Trophoblast cell (in vitro differentiated cells and primary cell): ENCODE measurements around the gene TNNT1.

ENCODE experiments used
- DNase-seq, 2 donors: peaks; one replicate each; pipeline ENCODE4 v3.0.0-alpha.2; 2016
- H2AFZ ChIP-seq: 2 replicates; pipeline ENCODE4 v1.6.1; 2013; ENCODE audit warnings: low read length, moderate library complexity, mild to moderate bottlenecking; ENCODE audit not compliant: insufficient read depth, poor library complexity
- H2AK5ac ChIP-seq: 2 replicates; pipeline ENCODE4 v1.6.1; 2013; ENCODE audit warnings: mild to moderate bottlenecking, low read length
- H2BK120ac ChIP-seq: 2 replicates; pipeline ENCODE4 v1.6.1; 2013; ENCODE audit warnings: low read length, mild to moderate bottlenecking, moderate library complexity; ENCODE audit not compliant: insufficient read depth, poor library complexity
- H2BK12ac ChIP-seq: 2 replicates; pipeline ENCODE4 v1.6.1; 2013; ENCODE audit warnings: mild to moderate bottlenecking, low read length, moderate library complexity
- H2BK5ac ChIP-seq: 2 replicates; pipeline ENCODE4 v1.6.1; 2013; ENCODE audit warnings: low read length, low read depth, moderate library complexity, mild to moderate bottlenecking; ENCODE audit not compliant: poor library complexity
- H3K14ac ChIP-seq: 2 replicates; pipeline ENCODE4 v1.6.1; 2013; ENCODE audit warnings: mild to moderate bottlenecking, low read length
- H3K18ac ChIP-seq: 2 replicates; pipeline ENCODE4 v1.6.1; 2013; ENCODE audit warnings: mild to moderate bottlenecking, low read length
- H3K23ac ChIP-seq: 2 replicates; pipeline ENCODE4 v1.6.1; 2013; ENCODE audit warnings: low read length
- H3K27ac ChIP-seq: 2 replicates; pipeline ENCODE4 v1.5.1; 2013; ENCODE audit warnings: low read depth, mild to moderate bottlenecking, inconsistent platforms, low read length, moderate library complexity
- H3K27me3 ChIP-seq: 2 replicates; pipeline ENCODE4 v1.6.1; 2013; ENCODE audit warnings: inconsistent platforms, mild to moderate bottlenecking, low read length, moderate library complexity; ENCODE audit not compliant: insufficient read depth
- H3K36me3 ChIP-seq, 2 experiments: 1 replicate in 1 of 2; 2 replicates in 1 of 2; pipeline ENCODE4 v1.6.1; 2013; ENCODE audit warnings: low read length in 2 of 2, mild to moderate bottlenecking in 2 of 2, moderate library complexity in 1 of 2; ENCODE audit not compliant: insufficient read depth in 2 of 2, control insufficient read depth in 1 of 2
- H3K4ac ChIP-seq: 2 replicates; pipeline ENCODE4 v1.6.1; 2013; ENCODE audit warnings: low read depth, mild to moderate bottlenecking, low read length, moderate library complexity
- H3K4me1 ChIP-seq, 2 experiments: 1 replicate in 1 of 2; 2 replicates in 1 of 2; pipeline ENCODE4 v1.6.1; 2013; ENCODE audit warnings: low read length in 2 of 2, mild to moderate bottlenecking in 2 of 2, moderate library complexity in 1 of 2; ENCODE audit not compliant: insufficient read depth in 2 of 2, control insufficient read depth in 1 of 2
- H3K4me2 ChIP-seq: 2 replicates; pipeline ENCODE4 v1.6.1; 2013; ENCODE audit warnings: inconsistent platforms, mild to moderate bottlenecking, low read length, moderate library complexity
- H3K4me3 ChIP-seq: 2 replicates; pipeline ENCODE4 v1.5.1; 2013; ENCODE audit warnings: mild to moderate bottlenecking, low read depth, low read length, inconsistent platforms
- H3K79me1 ChIP-seq: one replicate; pipeline ENCODE4 v1.6.1; 2013; ENCODE audit warnings: low read length
- H3K79me2 ChIP-seq: 2 replicates; pipeline ENCODE4 v1.6.1; 2013; ENCODE audit warnings: low read length, mild to moderate bottlenecking; ENCODE audit not compliant: control insufficient read depth, insufficient read depth, poor library complexity
- H3K9ac ChIP-seq: 2 replicates; pipeline ENCODE4 v1.6.1; 2013; ENCODE audit warnings: mild to moderate bottlenecking, low read length
- H3K9me3 ChIP-seq: 2 replicates; pipeline ENCODE4 v1.6.1; 2013; ENCODE audit warnings: low read depth, mild to moderate bottlenecking, control low read depth, inconsistent platforms, low read length; ENCODE audit not compliant: insufficient read depth
- H4K12ac ChIP-seq: 2 replicates; pipeline ENCODE4 v1.6.1; 2013; ENCODE audit warnings: low read depth, mild to moderate bottlenecking, low read length, moderate library complexity
- H4K8ac ChIP-seq: 2 replicates; pipeline ENCODE4 v1.6.1; 2013; ENCODE audit warnings: low read depth, mild to moderate bottlenecking, low read length, moderate library complexity
- H4K91ac ChIP-seq: one replicate; pipeline ENCODE4 v1.6.1; 2013; ENCODE audit warnings: low read depth, mild to moderate bottlenecking, low read length, moderate library complexity
- WGBS: extraction: QIAGEN DNeasy Blood & Tissue Kit; methylation state at CpG from one replicate; pipeline ENCODE4 v1.1.7; 2013; ENCODE audit warnings: missing lambda C conversion rate; ENCODE audit not compliant: insufficient read length, insufficient coverage; ENCODE audit errors: extremely low coverage; 5-methylcytosine and 5-hydroxymethylcytosine counted together

The TNNT1 gene

GRCh38 chr19:55099557-55100506 is 49.2 kb downstream of the TNNT1 start:
- no peak for DNase-seq
- no peak overlapping the region for H3K4me2 ChIP-seq
- no peak overlapping the region for H2BK12ac ChIP-seq
- H2AFZ ChIP-seq: no peak overlapping the region
- no peak overlapping the region for H3K14ac ChIP-seq
- no peaks in the 10 kb centered on the region for H3K79me1 ChIP-seq
- no peak overlapping the region for H3K9ac ChIP-seq
- no peaks in the 10 kb centered on the region for H3K79me2 ChIP-seq
- H2BK5ac ChIP-seq: no peak overlapping the region
- H3K4me3 ChIP-seq: no peak overlapping the region
- H3K23ac ChIP-seq: no peak overlapping the region
- H2AK5ac ChIP-seq: no peak overlapping the region
- H4K91ac ChIP-seq: no peak overlapping the region
- no peaks in the 10 kb centered on the region for H3K27me3 ChIP-seq
- no peak overlapping the region for H3K4ac ChIP-seq
- no peak overlapping the region for H3K18ac ChIP-seq
- WGBS: no CpG with 5 or more reads among the region's 27 CpGs
- no peak overlapping the region for H3K27ac ChIP-seq
- H3K4me1 ChIP-seq: no peaks in the 10 kb centered on the region
- no peak overlapping the region for H2BK120ac ChIP-seq
- H3K36me3 ChIP-seq: peaks cover 47 to 53% of the 10 kb centered on the region in 2 experiments
- no peak overlapping the region for H4K12ac ChIP-seq
- peaks cover 5% of the 10 kb centered on the region for H3K9me3 ChIP-seq
- H4K8ac ChIP-seq: no peak overlapping the region

- no peak overlapping the region for H3K23ac ChIP-seq
- H3K36me3 ChIP-seq: peaks cover 54 to 60% of the 10 kb centered on the region in 2 experiments
- no CpG with 5 or more reads among the region's 27 CpGs for WGBS
- no peaks in the 10 kb centered on the region for H3K4me1 ChIP-seq
- H3K27me3 ChIP-seq: no peaks in the 10 kb centered on the region
- H2AFZ ChIP-seq: no peak overlapping the region
- H3K9ac ChIP-seq: no peak overlapping the region
- H2AK5ac ChIP-seq: no peak overlapping the region
- no peak overlapping the region for H3K27ac ChIP-seq
- peaks cover 5% of the 10 kb centered on the region for H3K9me3 ChIP-seq
- no peak overlapping the region for H4K91ac ChIP-seq
- H3K14ac ChIP-seq: no peak overlapping the region
- H3K18ac ChIP-seq: no peak overlapping the region
- no peak overlapping the region for H3K4me2 ChIP-seq
- no peak overlapping the region for H2BK12ac ChIP-seq
- H4K8ac ChIP-seq: no peak overlapping the region
- no peaks in the 10 kb centered on the region for H3K79me1 ChIP-seq
- no peak overlapping the region for H4K12ac ChIP-seq
- H3K4me3 ChIP-seq: no peak overlapping the region
- no peak overlapping the region for H3K4ac ChIP-seq
- H2BK120ac ChIP-seq: no peak overlapping the region
- H2BK5ac ChIP-seq: no peak overlapping the region
- H3K79me2 ChIP-seq: no peaks in the 10 kb centered on the region
- DNase-seq: no peak
Observed at GRCh38 chr19:55098716-55099556, 50.1 kb downstream of the TNNT1 start.

GRCh38 chr19:55097864-55098715 is 50.9 kb downstream of the TNNT1 start:
- peaks cover 49 to 54% of the 10 kb centered on the region in 2 experiments for H3K36me3 ChIP-seq
- WGBS: no CpG with 5 or more reads among the region's 23 CpGs
- H3K79me2 ChIP-seq: no peaks in the 10 kb centered on the region
- H3K9me3 ChIP-seq: no peaks in the 10 kb centered on the region
- H3K23ac ChIP-seq: no peak overlapping the region
- no peaks in the 10 kb centered on the region for H3K79me1 ChIP-seq
- H3K4ac ChIP-seq: no peak overlapping the region
- no peak overlapping the region for H3K27ac ChIP-seq
- H2AK5ac ChIP-seq: no peak overlapping the region
- DNase-seq: no peak
- no peak overlapping the region for H4K8ac ChIP-seq
- H2BK5ac ChIP-seq: no peak overlapping the region
- H3K14ac ChIP-seq: no peak overlapping the region
- H3K27me3 ChIP-seq: no peaks in the 10 kb centered on the region
- no peak overlapping the region for H2BK120ac ChIP-seq
- no peak overlapping the region for H2BK12ac ChIP-seq
- no peaks in the 10 kb centered on the region for H3K4me1 ChIP-seq
- H4K12ac ChIP-seq: no peak overlapping the region
- no peak overlapping the region for H3K18ac ChIP-seq
- H4K91ac ChIP-seq: no peak overlapping the region
- H3K4me2 ChIP-seq: no peak overlapping the region
- H2AFZ ChIP-seq: no peak overlapping the region
- H3K4me3 ChIP-seq: no peak overlapping the region
- no peak overlapping the region for H3K9ac ChIP-seq
